HG02981 (cell line): ENCODE data around the gene FPR2.

Source experiments
- ATAC-seq: cut with Tn5 transposase; IDR thresholded peaks from one replicate; pipeline ENCODE4 v1.9.1; 2021; ENCODE audit warnings: mild to moderate bottlenecking, moderate library complexity; ENCODE audit not compliant: unreplicated experiment

The FPR2 gene

GRCh38 chr19:51781999-51782398, 21.0 kb downstream of the FPR2 start:
- ATAC-seq, result no peak

GRCh38 chr19:51783372-51783771, 22.4 kb downstream of the FPR2 start:
- ATAC-seq, result no peak

GRCh38 chr19:51784109-51784785, 23.3 kb downstream of the FPR2 start:
- ATAC-seq, result no peak

DNA sequence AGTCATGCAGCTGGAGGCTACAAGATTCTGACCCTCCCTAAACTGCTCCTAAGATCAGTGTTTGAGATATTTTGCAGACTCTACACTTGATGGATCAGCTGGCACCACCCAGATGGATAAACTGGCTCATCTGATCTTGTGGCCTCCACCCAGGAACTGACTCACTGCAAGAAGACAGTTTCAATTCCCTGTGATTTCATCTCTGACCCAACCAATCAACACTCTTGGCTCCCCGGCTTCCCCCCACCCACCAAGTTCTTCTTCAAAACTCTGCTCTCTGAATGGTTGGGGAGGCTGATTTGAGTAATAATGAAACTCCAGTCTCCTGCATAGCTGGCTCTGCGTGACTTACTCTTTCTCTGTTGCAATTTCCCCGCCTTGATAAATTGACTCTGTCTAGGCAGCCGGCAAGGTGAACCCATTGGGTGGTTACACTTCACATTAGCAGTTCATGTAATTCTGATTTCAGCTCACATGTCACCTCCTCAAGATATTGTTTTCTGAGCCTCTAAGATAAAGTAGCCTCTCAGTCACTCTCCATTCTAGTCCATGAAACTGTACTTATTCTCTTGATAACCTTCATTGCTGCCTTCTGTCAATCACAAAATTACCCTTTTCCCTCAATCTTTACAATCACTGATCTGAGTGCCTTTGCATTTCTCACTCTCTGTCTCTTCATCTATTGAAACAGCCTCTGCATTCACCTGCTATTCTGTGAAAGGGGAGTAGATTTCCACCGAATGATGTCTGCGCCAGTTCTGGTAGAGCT, 24.1 kb downstream of the FPR2 start:
- ATAC-seq, result no peak

GRCh38 chr19:51786646-51787494, 25.9 kb downstream of the FPR2 start:
- ATAC-seq, result no peak

DNA sequence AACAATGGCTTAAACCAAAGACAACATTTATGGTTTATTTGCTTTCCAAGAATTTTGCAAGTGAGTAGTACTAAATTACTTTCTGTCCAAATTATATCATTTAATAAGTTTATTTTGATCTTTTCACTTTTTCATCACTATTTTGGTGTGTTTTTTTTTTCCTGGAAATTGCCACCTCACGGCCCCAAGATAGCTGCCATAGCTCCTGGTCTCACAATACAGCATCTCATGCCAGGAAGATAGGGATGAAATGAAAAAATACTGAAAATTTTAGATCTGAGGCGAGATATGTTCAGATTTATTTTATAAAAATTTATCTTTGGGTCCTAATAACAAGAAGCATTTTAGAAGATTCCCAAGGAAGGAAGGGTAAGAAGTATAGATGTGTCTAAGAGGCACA, 27.0 kb downstream of the FPR2 start:
- ATAC-seq, result no peak

DNA sequence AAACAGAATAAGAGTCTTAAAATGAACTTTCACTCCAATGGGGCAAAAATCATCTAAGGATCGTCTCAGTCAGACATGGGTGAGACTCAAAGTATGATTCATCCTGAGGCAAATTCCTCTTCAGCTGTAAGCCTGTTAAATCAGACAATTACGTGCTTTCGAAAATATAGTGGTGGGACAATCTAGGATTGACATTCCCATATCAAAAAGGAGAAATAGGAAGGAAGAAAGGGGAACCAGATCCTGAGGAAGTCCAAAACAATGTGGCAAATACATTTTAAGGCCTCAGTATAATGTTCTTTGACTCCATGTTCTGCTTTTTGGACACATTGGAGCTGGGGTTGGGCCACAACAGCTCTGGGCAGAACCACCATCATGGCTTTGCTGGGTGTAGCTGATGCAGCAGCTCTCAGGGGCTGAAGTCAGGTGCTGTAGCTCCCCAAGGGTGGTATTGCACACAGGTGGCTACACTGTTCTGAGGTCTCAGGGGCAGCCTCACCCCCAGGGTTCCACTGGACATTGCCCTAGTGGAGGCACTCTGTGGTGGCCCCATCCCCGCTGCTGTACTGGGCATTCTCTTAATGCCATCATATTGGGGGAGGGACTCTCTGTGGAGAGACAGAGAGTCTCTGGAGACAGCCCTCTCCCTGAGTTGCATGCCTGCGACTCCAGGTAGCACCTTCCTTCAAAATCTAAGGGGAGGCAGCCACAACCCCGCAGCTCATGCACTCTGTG, 28.2 kb downstream of the FPR2 start:
- no peak for ATAC-seq

GRCh38 chr19:51792932-51793331, 32.0 kb downstream of the FPR2 start:
- ATAC-seq, result no peak

DNA sequence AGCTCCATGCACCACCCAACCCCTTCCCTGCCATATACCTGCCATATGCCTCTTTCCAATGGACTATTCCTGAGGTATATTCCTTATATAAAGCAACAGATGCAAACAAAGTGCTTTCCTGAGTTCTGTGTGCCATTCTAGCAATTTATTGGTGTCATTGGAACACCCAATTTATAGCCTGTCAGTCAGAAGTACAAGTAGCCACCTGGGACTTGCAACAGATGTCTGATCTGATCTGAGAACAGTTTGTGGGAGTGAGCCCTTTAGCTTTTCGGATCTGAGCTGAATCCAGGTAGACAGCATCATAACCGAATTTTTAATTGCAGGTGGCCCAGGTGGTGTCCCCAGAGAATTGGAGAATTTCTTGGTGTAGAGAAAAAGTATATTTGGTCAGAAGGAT, 33.0 kb downstream of the FPR2 start:
- ATAC-seq, result no peak

DNA sequence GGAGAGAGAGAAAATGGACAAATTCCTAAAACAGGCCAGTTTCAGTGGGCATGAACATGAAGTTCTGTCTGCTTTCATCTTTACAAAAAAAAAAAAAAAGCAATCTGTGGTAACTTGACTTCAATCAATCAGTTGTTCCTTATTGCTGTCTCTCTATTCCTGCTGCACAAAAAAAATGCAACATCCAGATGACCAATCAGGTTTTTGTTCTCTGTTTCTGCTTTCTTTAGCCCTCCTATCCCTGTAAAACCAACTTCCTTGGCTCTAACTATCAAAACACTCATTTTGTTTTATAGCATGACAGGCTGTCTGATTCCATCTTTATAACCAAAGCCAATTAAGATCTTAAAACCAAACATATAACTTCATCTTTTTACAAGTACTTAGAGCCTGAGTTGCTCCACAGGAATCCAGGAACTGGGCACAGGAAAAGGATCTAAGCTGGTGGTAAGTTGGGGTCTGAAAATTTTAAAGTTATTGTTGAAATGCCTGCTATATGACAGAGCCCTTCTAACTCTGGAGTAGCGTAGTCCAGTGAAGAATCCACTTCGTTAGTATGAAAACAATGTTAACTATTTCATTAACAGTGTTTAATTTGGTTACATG, 34.0 kb downstream of the FPR2 start, which contains the start of gene FPR3:
TSS of gene FPR3 (plus strand) at position 273 of the 606 bp plus-strand sequence. CDS start 28,592 bp downstream, outside the sequence.
- no peak for ATAC-seq

- no peak for ATAC-seq
Measured at GRCh38 chr19:51796195-51796679, 35.3 kb downstream of the FPR2 start.

- ATAC-seq, result no peak
Measured at GRCh38 chr19:51797480-51797879, 36.5 kb downstream of the FPR2 start.

DNA sequence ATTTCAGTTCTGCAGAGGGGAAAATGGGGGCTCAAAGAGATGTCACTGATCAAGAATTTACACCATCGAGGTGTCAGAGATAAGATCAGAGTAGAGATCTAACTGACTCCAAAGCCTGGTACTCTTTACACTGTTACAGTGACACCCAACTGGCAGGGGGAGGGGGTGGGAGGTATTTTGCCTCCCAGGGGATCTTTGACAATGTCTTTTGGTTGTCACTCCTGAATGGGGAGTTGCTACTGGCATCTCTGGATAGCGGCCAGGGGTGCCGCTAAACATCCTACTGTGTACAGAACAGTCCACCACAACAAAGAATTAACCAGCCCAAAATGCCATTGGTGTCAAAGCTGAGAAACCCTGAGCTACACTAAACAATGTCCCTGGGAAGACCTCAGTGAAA, 37.1 kb downstream of the FPR2 start:
- ATAC-seq, result no peak

- no peak for ATAC-seq
Measured at GRCh38 chr19:51799034-51799773, 38.2 kb downstream of the FPR2 start.

- no peak for ATAC-seq
Measured at GRCh38 chr19:51799774-51800472, 38.9 kb downstream of the FPR2 start.

DNA sequence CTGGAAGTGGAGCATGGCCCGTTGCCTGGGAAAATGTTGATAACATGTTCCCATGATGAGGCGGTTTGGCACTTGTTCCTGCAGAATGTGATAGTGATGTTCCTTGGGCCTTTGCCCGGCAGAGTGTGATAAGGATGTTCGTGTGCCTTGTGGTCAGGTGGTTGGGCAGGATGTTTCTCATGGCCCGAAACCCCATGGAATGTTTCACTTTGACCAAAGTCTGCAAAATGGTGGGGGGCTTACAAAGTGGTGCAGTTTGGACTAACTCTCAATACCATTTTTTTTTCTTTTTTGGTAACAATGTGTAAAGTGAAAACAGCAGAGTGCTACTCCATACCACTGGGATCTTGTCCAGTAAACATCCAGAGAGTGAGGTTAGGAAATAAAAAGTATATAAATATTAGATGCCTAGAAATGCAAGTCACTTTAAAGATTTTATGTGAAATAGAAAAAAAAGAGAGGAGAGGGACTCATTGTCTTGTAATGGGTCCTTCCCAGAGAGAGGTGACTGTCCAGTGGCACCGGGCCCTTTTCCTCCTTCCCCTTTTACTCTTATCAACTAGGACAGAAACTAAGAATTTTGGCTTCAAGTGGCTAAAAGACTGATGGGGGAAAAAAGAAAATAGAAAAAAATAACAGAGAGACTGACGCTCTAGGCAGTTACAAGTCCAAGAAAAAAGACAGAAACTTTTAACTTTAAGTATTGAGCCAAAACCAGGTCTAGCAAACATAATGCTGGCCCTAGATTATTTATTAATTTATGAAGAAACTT, 39.7 kb downstream of the FPR2 start:
- ATAC-seq, result no peak

DNA sequence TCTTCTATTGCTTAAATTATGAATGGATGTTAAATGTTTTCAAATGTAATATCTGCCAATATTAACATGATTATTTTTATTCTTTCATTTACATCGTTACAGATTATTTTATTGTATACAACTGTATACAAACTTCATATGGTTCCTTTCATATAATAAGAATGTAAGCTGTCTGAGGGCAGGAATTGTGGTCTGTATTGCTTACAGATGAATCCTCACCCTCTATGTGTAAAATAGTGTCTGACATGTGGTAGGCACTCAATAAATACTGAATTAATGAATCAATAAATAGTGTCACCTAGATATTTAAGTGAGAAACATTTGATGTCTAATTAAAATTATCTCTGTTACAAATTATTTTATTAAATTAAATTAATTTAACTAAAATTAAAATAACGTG, 41.8 kb downstream of the FPR2 start:
- ATAC-seq, result no peak

DNA sequence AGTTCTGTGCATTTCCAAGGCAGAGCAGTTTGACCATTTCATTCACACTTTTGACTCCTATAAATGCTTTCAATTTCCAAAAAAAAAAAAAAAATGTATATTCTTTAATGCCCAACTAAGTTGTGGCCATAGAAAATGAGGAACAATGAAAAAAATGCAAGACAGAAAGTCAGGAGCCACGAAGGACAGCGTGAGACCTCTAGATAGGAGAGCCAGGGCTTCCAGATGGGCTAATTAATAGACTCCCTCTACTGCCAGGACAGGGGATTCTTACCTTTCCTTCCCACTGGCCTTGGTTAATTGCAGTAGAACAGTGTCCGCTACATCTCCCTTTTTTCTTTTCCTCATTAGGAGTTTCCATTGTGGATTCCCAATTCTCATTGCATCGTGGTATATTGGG, 42.5 kb downstream of the FPR2 start:
- no peak for ATAC-seq
